Measurements from ENCODE around the gene OSBPL5. TPM values are rescaled to one million over a fixed set of nuclear protein-coding genes. Genes with fewer than 3 reads are reported as not detected.
"Not testable (repeated sequence)": the region's sequence is repeated elsewhere in the genome, so short reads cannot be mapped to it uniquely, and the experiment has no call there.

OSBPL5 gene
- polyA plus RNA-seq, 10 donors = 11.4 to 21.7 (median 14.6) TPM

- peak in 2 of 3 donors; percentile 24 to 80 for DNase-seq
Measured at GRCh38 chr11:3123761-3124733, 41.1 kb downstream of the OSBPL5 start.

DNA sequence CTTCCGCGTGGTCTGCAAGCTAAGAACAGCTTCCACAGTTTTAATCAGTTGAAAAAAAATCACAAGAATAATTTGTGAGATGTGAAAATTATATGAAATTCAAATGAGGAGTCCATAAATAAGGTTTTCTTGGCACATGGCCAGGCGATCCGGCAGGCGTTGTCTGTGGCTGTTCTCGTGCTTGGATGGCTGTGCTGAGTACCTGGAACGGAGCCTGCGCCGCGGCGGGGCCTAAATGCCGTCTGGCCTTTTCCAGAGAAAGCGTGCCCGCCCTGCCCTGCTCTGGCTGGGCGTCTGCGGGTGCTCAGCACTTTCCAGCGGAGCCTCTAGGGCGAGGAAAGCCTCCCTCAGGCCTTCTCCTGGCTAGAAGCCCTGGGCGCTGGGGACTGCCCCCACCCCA is 41.8 kb downstream of the OSBPL5 start:
- DNase-seq = peak in 2 of 3 donors; percentile 30 to 45

DNA sequence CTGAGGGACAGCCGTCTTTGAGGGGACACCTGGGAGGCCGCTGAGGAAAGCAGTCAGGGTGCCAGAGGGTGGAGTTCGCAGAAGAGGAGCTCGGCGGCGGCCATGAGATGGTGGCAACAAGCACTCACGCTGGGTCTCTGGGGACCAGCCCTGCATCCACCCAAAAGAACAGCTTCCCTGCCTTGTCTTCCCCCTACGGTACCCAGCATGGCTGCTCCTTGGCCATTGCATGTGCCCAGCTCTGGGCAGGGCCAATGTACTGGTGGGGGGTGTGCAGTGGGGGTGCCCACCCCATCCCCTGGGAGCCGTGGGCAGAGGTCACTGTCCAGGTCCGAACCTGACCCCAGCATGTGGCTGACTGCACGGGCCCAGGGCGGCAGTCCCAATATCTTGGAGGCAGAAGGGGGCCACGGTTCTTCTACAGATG is 42.3 kb downstream of the OSBPL5 start:
- DNase-seq = no peak

DNA sequence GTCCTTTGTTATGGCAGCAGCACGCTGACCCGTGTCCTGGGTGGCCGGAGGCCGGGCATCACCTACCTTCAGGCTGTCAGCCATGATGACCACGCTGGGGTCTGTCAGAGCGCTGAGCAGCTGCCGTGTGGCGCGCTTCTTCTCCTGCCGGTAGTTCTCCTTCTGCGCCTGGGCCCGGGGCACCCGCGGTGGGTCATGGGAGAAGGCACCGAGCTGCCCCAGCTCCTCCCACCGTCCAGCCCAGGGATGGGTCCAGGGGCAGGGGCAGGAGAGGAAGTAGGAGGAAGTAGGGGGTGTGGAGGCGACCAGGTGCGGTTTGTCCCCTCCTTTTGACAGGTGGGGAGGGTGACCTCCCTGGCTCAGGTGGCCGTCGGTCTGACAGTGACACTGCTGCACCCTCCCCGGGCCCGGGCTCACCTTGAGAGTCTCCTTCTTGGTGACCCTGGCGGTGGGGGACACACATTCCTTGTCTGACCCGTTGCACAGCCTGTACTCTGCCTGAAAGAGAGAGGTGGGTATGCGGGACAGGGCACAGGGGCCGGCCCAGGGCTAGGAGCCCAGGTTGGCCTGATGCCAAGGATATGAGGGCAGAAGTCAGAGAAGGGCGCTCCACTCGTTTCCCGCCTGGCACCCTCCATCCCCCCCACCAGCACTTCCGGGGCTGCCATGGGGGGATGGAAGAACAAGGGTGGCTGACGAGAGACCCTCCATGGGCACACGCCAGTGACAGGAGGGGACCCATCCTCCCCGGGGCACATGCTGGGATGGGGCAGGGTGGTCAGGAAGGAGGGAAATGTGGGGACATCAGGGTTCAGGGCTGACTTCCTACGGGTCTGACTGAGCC is 43.0 kb downstream of the OSBPL5 start:
- no peak for DNase-seq

GRCh38 chr11:3121416-3121815 is 43.7 kb downstream of the OSBPL5 start:
- DNase-seq = no peak

GRCh38 chr11:3120071-3120792 is 44.9 kb downstream of the OSBPL5 start:
- no peak for DNase-seq

DNA sequence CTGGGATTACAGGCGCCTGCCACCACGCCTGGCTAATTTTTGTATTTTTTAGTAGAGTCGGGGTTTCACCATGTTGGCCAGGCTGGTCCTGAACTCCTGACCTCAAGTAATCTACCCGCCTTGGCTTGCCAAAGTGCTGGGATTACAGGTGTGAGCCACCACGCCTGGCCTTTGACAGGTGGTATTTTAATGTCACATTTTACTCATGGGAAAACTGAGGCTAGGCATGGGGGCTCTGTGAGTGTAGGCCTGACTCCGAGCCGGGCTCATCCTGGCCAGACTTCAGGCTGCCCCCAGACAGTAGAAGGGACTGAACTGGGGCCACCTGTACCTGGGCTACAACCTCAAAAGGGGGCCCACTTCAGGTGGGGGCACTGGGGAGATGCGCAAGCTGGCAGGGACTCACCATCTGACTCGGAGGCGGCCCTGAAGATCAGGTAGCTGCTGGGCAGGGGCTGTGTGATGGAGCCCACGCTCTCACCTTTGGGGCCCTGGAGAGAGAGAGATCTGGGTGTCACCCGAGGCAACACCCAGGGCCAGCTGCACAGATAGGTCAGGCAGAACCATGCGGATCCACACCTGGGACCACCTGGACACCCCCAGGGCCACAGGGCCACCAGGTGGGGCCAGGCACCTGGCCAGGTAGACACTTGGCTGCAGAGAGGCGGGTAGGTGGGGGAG is 45.8 kb downstream of the OSBPL5 start:
- no peak for DNase-seq

DNA sequence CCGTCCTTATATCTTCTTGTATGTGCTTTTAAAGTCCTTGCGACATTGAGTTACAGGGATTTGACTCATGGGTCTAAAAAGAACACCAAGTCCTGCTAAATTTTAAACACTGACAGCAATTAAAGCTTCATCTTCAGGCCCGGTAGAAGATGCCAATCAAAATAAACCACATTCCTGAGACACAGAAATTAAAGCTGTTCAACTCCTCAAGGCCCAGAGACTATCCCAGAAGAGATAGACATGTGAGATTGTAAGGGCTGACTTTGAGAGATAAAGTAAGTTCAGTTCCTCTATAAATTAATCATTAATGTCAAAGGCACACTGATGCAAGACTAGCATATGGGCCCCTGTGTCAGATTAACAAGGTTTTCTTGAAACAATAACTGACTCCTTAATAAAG is 49.8 kb downstream of the OSBPL5 start:
- DNase-seq = no peak

- not testable (repeated sequence) for DNase-seq
Measured at GRCh38 chr11:3113661-3114060, 51.4 kb downstream of the OSBPL5 start.

- DNase-seq = no peak
Measured at GRCh38 chr11:3111919-3112690, 53.0 kb downstream of the OSBPL5 start.

GRCh38 chr11:3111466-3111865 is 53.6 kb downstream of the OSBPL5 start:
- DNase-seq = no peak

GRCh38 chr11:3109921-3110706 is 55.0 kb downstream of the OSBPL5 start:
- DNase-seq = no peak

GRCh38 chr11:3109434-3109833 is 55.7 kb downstream of the OSBPL5 start:
- no peak for DNase-seq

- no peak for DNase-seq
Measured at GRCh38 chr11:3108183-3108721, 56.9 kb downstream of the OSBPL5 start.

DNA sequence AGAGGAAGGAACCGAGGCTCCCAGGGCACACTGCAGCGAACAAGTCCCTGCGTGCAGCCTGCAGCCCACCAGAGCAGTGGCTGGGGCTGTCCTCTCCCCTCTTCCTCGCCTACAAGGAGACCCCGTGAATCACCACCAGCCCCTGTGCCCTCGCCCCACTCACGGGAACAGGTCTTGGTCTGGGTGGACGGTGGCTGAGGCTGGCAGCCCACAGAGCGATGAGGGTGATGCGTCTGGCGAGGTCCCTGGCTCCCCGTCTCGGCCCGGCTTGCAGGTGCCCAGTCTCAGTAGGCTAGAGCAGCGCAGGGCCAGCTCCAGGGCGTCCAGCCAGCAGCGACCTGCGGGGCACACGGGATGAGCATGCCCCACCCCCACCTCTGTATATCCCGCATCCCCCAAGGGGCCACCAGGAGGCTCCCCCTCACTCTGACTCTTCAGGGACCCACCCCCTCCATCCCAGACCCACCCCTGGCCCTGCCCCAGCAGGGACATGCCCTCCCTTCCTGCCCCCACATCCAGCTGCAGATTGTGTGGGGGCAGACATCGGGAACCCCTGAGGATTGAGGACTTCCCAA is 57.4 kb downstream of the OSBPL5 start:
- no peak for DNase-seq

- DNase-seq = no peak
Measured at GRCh38 chr11:3106736-3107524, 58.2 kb downstream of the OSBPL5 start.

- DNase-seq = no peak
Measured at GRCh38 chr11:3105791-3106735, 59.0 kb downstream of the OSBPL5 start.
